ENCODE results near the gene SCAP.

DNA sequence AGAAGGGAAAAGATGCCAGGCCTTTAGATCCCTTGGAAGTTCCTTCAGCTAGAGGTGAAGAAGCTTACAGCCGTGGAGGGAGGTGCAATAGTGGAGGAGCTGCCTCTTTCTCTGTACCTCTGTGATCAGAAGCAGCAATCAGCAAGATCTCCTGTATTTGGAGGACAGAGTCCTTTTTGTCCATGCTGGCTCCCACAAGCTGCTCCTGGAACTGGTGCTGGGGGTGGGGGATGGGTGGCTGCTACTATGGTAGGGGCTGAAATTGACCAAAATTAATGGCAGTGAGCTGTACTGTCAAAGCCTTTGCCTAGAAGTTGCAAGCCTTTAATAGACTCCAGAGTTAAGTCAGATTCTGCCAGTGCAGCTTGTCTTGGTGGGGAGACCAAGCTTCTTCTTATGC is 76.7 kb downstream of the SCAP start:
- no peak for TF ChIP-seq EZH2 (IDR thresholded peaks at IDR 0.05; ENCODE audit: borderline replicate concordance, insufficient read depth, low read depth, low read length, poor library complexity, severe bottlenecking)
- TF ChIP-seq, protein P1, sequence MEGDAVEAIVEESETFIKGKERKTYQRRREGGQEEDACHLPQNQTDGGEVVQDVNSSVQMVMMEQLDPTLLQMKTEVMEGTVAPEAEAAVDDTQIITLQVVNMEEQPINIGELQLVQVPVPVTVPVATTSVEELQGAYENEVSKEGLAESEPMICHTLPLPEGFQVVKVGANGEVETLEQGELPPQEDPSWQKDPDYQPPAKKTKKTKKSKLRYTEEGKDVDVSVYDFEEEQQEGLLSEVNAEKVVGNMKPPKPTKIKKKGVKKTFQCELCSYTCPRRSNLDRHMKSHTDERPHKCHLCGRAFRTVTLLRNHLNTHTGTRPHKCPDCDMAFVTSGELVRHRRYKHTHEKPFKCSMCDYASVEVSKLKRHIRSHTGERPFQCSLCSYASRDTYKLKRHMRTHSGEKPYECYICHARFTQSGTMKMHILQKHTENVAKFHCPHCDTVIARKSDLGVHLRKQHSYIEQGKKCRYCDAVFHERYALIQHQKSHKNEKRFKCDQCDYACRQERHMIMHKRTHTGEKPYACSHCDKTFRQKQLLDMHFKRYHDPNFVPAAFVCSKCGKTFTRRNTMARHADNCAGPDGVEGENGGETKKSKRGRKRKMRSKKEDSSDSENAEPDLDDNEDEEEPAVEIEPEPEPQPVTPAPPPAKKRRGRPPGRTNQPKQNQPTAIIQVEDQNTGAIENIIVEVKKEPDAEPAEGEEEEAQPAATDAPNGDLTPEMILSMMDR (IDR thresholded peaks at IDR 0.05), result no peak

Measured in B cell (primary cell).